ENCODE results near the gene KLHDC4. TPM values are rescaled to one million over a fixed set of nuclear protein-coding genes. Genes with fewer than 3 reads are reported as not detected.

Gene KLHDC4
- total and polyA plus RNA-seq, 2 of the 4 experiments (the other 2 are of a cell fraction) = 13.6 to 19.0 TPM

DNA sequence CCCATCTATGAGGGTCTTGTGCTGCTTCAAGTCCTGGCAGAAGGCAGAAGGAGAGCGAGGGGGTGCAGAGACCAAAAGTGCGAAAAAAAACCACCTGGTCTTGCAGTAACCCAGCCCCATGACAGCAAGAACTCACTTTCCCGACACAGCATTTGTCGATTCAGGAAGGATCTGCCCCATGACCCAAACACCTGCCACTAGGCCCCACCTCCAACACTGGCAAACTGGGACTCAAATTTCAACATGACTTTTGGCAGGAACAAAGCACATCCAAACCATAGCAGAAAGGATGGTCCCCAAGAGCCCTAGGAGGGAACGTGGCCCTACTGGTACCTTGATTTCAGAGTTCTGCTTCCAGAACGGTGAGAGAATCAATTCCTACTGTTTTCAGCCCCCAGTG is 34.7 kb upstream of the KLHDC4 start:
- dilution Hi-C loops (cut with HindIII; ENCODE audit: low sequenced_read_pairs, unreplicated experiment) = no loop called here
- no TSS peak for BruUV-seq (replicated peaks)

More for the DNA sequence above, 34.7 kb upstream of the KLHDC4 start:
- ChIA-PET POLR2A (ENCODE audit: unreplicated experiment) (no interaction called here), CTCF (no interaction called here)
- Histone ChIP-seq H4K8ac (ENCODE audit: low read depth in 2 of 2, low read length in 2 of 2) (no peak overlapping the region), H3K4me3 (ENCODE audit: insufficient read depth, low read depth, low read length) (no peak overlapping the region), H3K4me1 (ENCODE audit: control insufficient read depth, insufficient read depth, low read length) (no peaks in the 10 kb centered on the region), H3K27ac (ENCODE audit: insufficient read depth, low read length) (no peak overlapping the region), H3K14ac (replicated peaks; ENCODE audit: low read depth, low read length) (no peak overlapping the region), H3K9me3 (ENCODE audit: control insufficient read depth, insufficient read depth, low read length) (peaks cover 7% of the 10 kb centered on the region; the same call in 1 of the 2 replicates), H3K4me2 (ENCODE audit: low read depth, low read length) (no peak overlapping the region), H3K18ac (ENCODE audit: low read depth, low read length) (no peak overlapping the region), H3K27me3 (ENCODE audit: control insufficient read depth, insufficient read depth, low read length) (peaks cover 2% of the 10 kb centered on the region; the same call in 1 of the 2 replicates), H2BK120ac (ENCODE audit: low read depth, low read length) (no peak overlapping the region), H3K9me1 (ENCODE audit: insufficient read depth, low read length) (peaks cover 4% of the 10 kb centered on the region; the same call in 1 of the 2 replicates), H3K9ac (ENCODE audit: low read depth, low read length) (no peak overlapping the region), H2AK9ac (replicated peaks; ENCODE audit: low read depth, low read length, poor library complexity) (no peak overlapping the region), H2BK5ac (ENCODE audit: low read depth, low read length, poor library complexity, severe bottlenecking) (no peak overlapping the region), H4K20me1 (ENCODE audit: insufficient read depth, low read length) (no peaks in the 10 kb centered on the region), H3K23ac (ENCODE audit: low read depth, low read length) (no peak overlapping the region), H2AFZ (replicated peaks; ENCODE audit: low read length, poor library complexity) (no peak overlapping the region), H3K56ac (ENCODE audit: extremely low read depth, insufficient read depth, low read length) (no peak overlapping the region), H2BK20ac (ENCODE audit: low read depth, low read length) (no peak overlapping the region), H3K79me1 (ENCODE audit: low read depth in 1 of 2, low read length in 2 of 2) (no peaks in the 10 kb centered on the region), H4K5ac (ENCODE audit: low read depth, low read length) (no peak overlapping the region), H2BK15ac (ENCODE audit: low read depth, low read length) (no peak overlapping the region), H4K91ac (ENCODE audit: insufficient read depth, low read depth, low read length) (no peak overlapping the region), H3K4ac (ENCODE audit: low read depth, low read length) (no peak overlapping the region), H2AK5ac (ENCODE audit: low read depth, low read length) (no peak overlapping the region), H3K36me3 (ENCODE audit: control insufficient read depth, insufficient read depth, low read length) (no peaks in the 10 kb centered on the region)
- in situ Hi-C loops (cut with MboI; ENCODE audit: low sequenced_read_pairs) = no loop called here
- intact Hi-C loops (cut with micrococcal nuclease) = no loop called here
- 70% methylated on average over 2 of the region's 6 CpGs; no CpG with 5 or more reads in 1 of the 2 experiments for WGBS, 2 experiments (ENCODE audit: extremely low coverage in 2 of 2, insufficient read length in 1 of 2)
- TF ChIP-seq, protein P1, sequence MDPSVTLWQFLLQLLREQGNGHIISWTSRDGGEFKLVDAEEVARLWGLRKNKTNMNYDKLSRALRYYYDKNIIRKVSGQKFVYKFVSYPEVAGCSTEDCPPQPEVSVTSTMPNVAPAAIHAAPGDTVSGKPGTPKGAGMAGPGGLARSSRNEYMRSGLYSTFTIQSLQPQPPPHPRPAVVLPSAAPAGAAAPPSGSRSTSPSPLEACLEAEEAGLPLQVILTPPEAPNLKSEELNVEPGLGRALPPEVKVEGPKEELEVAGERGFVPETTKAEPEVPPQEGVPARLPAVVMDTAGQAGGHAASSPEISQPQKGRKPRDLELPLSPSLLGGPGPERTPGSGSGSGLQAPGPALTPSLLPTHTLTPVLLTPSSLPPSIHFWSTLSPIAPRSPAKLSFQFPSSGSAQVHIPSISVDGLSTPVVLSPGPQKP (IDR thresholded peaks at IDR 0.05; ENCODE audit: borderline replicate concordance, low read depth, low read length) = no peak
- TF ChIP-seq CEBPB (IDR thresholded peaks at IDR 0.05; ENCODE audit: low read depth, low read length) (no peak), FOS (IDR thresholded peaks at IDR 0.05; ENCODE audit: low read depth, low read length) (no peak), RCOR1 (IDR thresholded peaks at IDR 0.05; ENCODE audit: insufficient replicate concordance, low read length) (no peak), BHLHE40 (IDR thresholded peaks at IDR 0.05; ENCODE audit: low read depth, low read length) (no peak)
- no peak for DNase-seq
- ATAC-seq (ENCODE audit: low read depth) = no peak

Data from IMR-90 (cell line).